Natural killer cell (primary cell): ENCODE measurements around the gene KYNU. TPM values are rescaled to one million over a fixed set of nuclear protein-coding genes. Genes with fewer than 3 reads are reported as not detected.
A peak's percentile ranks its signal among the peaks of the same experiment; 100 is the strongest.
"Not testable (repeated sequence)": the region's sequence is repeated elsewhere in the genome, so short reads cannot be mapped to it uniquely, and the experiment has no call there.

Experiments used
- ATAC-seq, 3 donors: fragments of 150-1000 bp in 2 of 3; fragments of 200-7000 bp in 1 of 3; cut with Tn5 transposase; 1 replicate in 1 of 3; 2 replicates in 2 of 3; pipeline ENCODE4 v1.10.0; 2021; ENCODE audit warnings: mild to moderate bottlenecking in 2 of 3, moderate library complexity in 2 of 3
- DNase-seq, 2 donors: peaks; one replicate each; pipeline versions ENCODE4 v3.0.0 to v3.0.0-alpha.2; 2013 to 2021; ENCODE audit warnings: mixed read lengths in 1 of 2
- H3K27ac ChIP-seq: one replicate; pipeline ENCODE4 v1.5.1; 2013; ENCODE audit warnings: mild to moderate bottlenecking, low read length
- H3K27me3 ChIP-seq: one replicate; pipeline ENCODE4 v1.6.1; 2013; ENCODE audit warnings: low read length; ENCODE audit not compliant: control insufficient read depth, insufficient read depth
- H3K36me3 ChIP-seq: one replicate; pipeline ENCODE4 v1.6.1; 2013; ENCODE audit warnings: low read length; ENCODE audit not compliant: control insufficient read depth, insufficient read depth
- H3K4me1 ChIP-seq: one replicate; pipeline ENCODE4 v1.6.1; 2013; ENCODE audit warnings: low read length; ENCODE audit not compliant: control insufficient read depth, insufficient read depth
- H3K4me3 ChIP-seq: one replicate; pipeline ENCODE4 v1.5.1; 2013; ENCODE audit warnings: low read length
- H3K9me3 ChIP-seq: one replicate; pipeline ENCODE4 v1.6.1; 2013; ENCODE audit warnings: low read length; ENCODE audit not compliant: control insufficient read depth, insufficient read depth
- H3K27ac Mint-ChIP-seq, 2 donors: one replicate each; pipeline ENCODE4 v1.8.0; 2022; ENCODE audit warnings: mild to moderate bottlenecking in 2 of 2, mixed read lengths in 2 of 2, moderate library complexity in 1 of 2
- H3K27me3 Mint-ChIP-seq, 2 donors: one replicate each; pipeline ENCODE4 v1.8.0; 2022; ENCODE audit warnings: low read depth in 2 of 2, mixed read lengths in 2 of 2
- H3K36me3 Mint-ChIP-seq: one replicate; pipeline ENCODE4 v1.8.0; 2022; ENCODE audit warnings: mixed read lengths
- H3K4me1 Mint-ChIP-seq, 2 donors: one replicate each; pipeline ENCODE4 v1.8.0; 2022; ENCODE audit warnings: mixed read lengths in 2 of 2
- H3K4me3 Mint-ChIP-seq: one replicate; pipeline ENCODE4 v1.8.0; 2022; ENCODE audit warnings: mild to moderate bottlenecking, moderate library complexity, mixed read lengths
- H3K9me3 Mint-ChIP-seq, 2 donors: one replicate each; pipeline ENCODE4 v1.8.0; 2022; ENCODE audit warnings: mixed read lengths in 2 of 2
- CTCF ChIP-seq: fragments of 200-600 bp; IDR thresholded peaks from one replicate; pipeline ENCODE4 v1.8.0; 2022; ENCODE audit warnings: antibody characterized with exemption
- WGBS: methylation state at CpG from one replicate; pipeline ENCODE4 v1.1.7; 2013; ENCODE audit warnings: missing lambda C conversion rate; ENCODE audit not compliant: insufficient coverage; 5-methylcytosine and 5-hydroxymethylcytosine counted together
- intact Hi-C: fragments of 100-400 bp; cut with micrococcal nuclease; formaldehyde crosslinking; loops from one replicate; pipeline ENCODE4 v1.14.2; 2022
- total RNA-seq, 4 donors: library from RNA; stranded (reverse); fragments of 120-200 nt in 1 of 4; gene quantifications; one replicate each; pipeline versions ENCODE4 v1.2.3 to v1.2.4, GENCODE V29; 2013 to 2022

KYNU gene
- total RNA-seq, 3 donors from 2014 or later (not counting 1 experiment from before 2014, with no cell fraction given): 0.82 to 3.6 (median 3.3) TPM

- Mint-ChIP-seq H3K4me3 (no peak overlapping the region), H3K27me3 (no peaks in the 10 kb centered on the region), H3K36me3 (no peaks in the 10 kb centered on the region), H3K9me3 (peaks cover 2 to 6% of the 10 kb centered on the region in 2 donors), H3K27ac (no peak overlapping the region), H3K4me1 (no peaks in the 10 kb centered on the region)
- peak overlapping the region; percentile 21 for H3K4me3 ChIP-seq
- no peak overlapping the region for H3K27ac ChIP-seq
- H3K36me3 ChIP-seq: no peaks in the 10 kb centered on the region
- H3K27me3 ChIP-seq: no peaks in the 10 kb centered on the region
- WGBS: 92% methylated on average over 3 of the region's 4 CpGs
- TF ChIP-seq CTCF: no peak
- DNase-seq (no peak), ATAC-seq (no peak)
- H3K4me1 ChIP-seq: no peaks in the 10 kb centered on the region
- intact Hi-C loops: no loop called here
- H3K9me3 ChIP-seq: no peaks in the 10 kb centered on the region
Measured at GRCh38 chr2:142879151-142879550, 1.7 kb downstream of the KYNU start.

- no peak for TF ChIP-seq CTCF
- Histone ChIP-seq H3K36me3 (no peaks in the 10 kb centered on the region), H3K4me1 (no peaks in the 10 kb centered on the region), H3K9me3 (no peaks in the 10 kb centered on the region), H3K27ac (no peak overlapping the region), H3K4me3 (no peak overlapping the region), H3K27me3 (no peaks in the 10 kb centered on the region)
- Mint-ChIP-seq H3K27ac (no peak overlapping the region), H3K27me3 (no peaks in the 10 kb centered on the region), H3K9me3 (peaks cover 2 to 6% of the 10 kb centered on the region in 2 donors), H3K4me3 (no peak overlapping the region), H3K36me3 (no peaks in the 10 kb centered on the region), H3K4me1 (no peaks in the 10 kb centered on the region)
- intact Hi-C loops: no loop called here
- ATAC-seq (no peak), DNase-seq (no peak)
Measured at GRCh38 chr2:142880279-142880678, 2.8 kb downstream of the KYNU start.

- Mint-ChIP-seq H3K27ac (no peak overlapping the region), H3K36me3 (no peaks in the 10 kb centered on the region), H3K9me3 (peaks cover 2 to 6% of the 10 kb centered on the region in 2 donors), H3K4me3 (no peak overlapping the region), H3K27me3 (no peaks in the 10 kb centered on the region), H3K4me1 (no peaks in the 10 kb centered on the region)
- H3K9me3 ChIP-seq: no peaks in the 10 kb centered on the region
- no peak overlapping the region for H3K4me3 ChIP-seq
- no peak overlapping the region for H3K27ac ChIP-seq
- no peaks in the 10 kb centered on the region for H3K36me3 ChIP-seq
- ATAC-seq: no peak
- DNase-seq: no peak
- 72% methylated on average over 3 of the region's 3 CpGs for WGBS
- intact Hi-C loops: no loop called here
- H3K27me3 ChIP-seq: no peaks in the 10 kb centered on the region
- no peaks in the 10 kb centered on the region for H3K4me1 ChIP-seq
- TF ChIP-seq CTCF: no peak
Measured at GRCh38 chr2:142881619-142882018, 4.2 kb downstream of the KYNU start.

- H3K27ac Mint-ChIP-seq, H3K4me1 ChIP-seq, H3K4me3 ChIP-seq, H3K9me3 ChIP-seq, H3K27me3 Mint-ChIP-seq, H3K36me3 ChIP-seq, DNase-seq, H3K4me3 Mint-ChIP-seq, intact Hi-C loops, ATAC-seq, H3K27ac ChIP-seq, H3K27me3 ChIP-seq, H3K9me3 Mint-ChIP-seq, H3K4me1 Mint-ChIP-seq, H3K36me3 Mint-ChIP-seq: not testable (repeated sequence)
- no CpG with 5 or more reads among the region's 3 CpGs for WGBS
Measured at GRCh38 chr2:142882500-142882899, 5.0 kb downstream of the KYNU start.
